ENCODE results near the gene SPOP. TPM values are rescaled to one million over a fixed set of nuclear protein-coding genes. Genes with fewer than 3 reads are reported as not detected.

The SPOP gene
- total RNA-seq, 1 donor from 2014 or later, result 50.1 TPM

- Mint-ChIP-seq H3K4me1 (ENCODE audit: low read depth) (peaks cover 29% of the 10 kb centered on the region), H3K36me3 (ENCODE audit: low read depth) (peaks cover 48% of the 10 kb centered on the region), H3K27me3 (ENCODE audit: low read depth) (no peaks in the 10 kb centered on the region), H3K9me3 (no peaks in the 10 kb centered on the region), H3K27ac (peak within 1 kb of the TSS; percentile 96), H3K4me3 (ENCODE audit: low read depth) (peak within 1 kb of the TSS; percentile 88)
- intact Hi-C loops (cut with micrococcal nuclease), result loop anchor here (1.0 to 2.0 kb wide), 5 partner anchors 12 to 293 kb away; partner anchors contain the start of genes KAT7 and PHB1
- DNase-seq (ENCODE audit: low spot score), result peak; percentile 98
These were observed 30.0 kb upstream of the SPOP start, which contains the start of gene SLC35B1 for GRCh38 chr17:49707608-49708514. TSS of gene SLC35B1 (minus strand) at chr17:49707964. CDS start at chr17:49707833, 131 bp downstream.

GRCh38 chr17:49707246-49707607 is 29.3 kb upstream of the SPOP start:
- intact Hi-C loops (cut with micrococcal nuclease), result loop anchor here (2.0 kb wide), 1 partner anchor 292 kb away; the partner anchor contains the start of gene PHB1
- H3K9me3 Mint-ChIP-seq, result no peaks in the 10 kb centered on the region
- H3K36me3 Mint-ChIP-seq (ENCODE audit: low read depth), result peaks cover 51% of the 10 kb centered on the region
- H3K4me1 Mint-ChIP-seq (ENCODE audit: low read depth), result peaks cover 29% of the 10 kb centered on the region
- peak overlapping the region; percentile 96 for H3K27ac Mint-ChIP-seq
- DNase-seq (ENCODE audit: low spot score), result peak; percentile 27
- H3K4me3 Mint-ChIP-seq (ENCODE audit: low read depth), result peak overlapping the region; percentile 88
- no peaks in the 10 kb centered on the region for H3K27me3 Mint-ChIP-seq (ENCODE audit: low read depth)

GRCh38 chr17:49705254-49705653 is 27.4 kb upstream of the SPOP start:
- Mint-ChIP-seq H3K4me1 (ENCODE audit: low read depth) (peaks cover 29% of the 10 kb centered on the region), H3K9me3 (no peaks in the 10 kb centered on the region), H3K27me3 (ENCODE audit: low read depth) (no peaks in the 10 kb centered on the region), H3K36me3 (ENCODE audit: low read depth) (peaks cover 55% of the 10 kb centered on the region), H3K4me3 (ENCODE audit: low read depth) (peak overlapping the region; percentile 62), H3K27ac (peak overlapping the region; percentile 27)
- DNase-seq (ENCODE audit: low spot score), result no peak
- intact Hi-C loops (cut with micrococcal nuclease), result no loop called here

GRCh38 chr17:49703557-49704277 is 25.8 kb upstream of the SPOP start:
- intact Hi-C loops (cut with micrococcal nuclease), result no loop called here
- H3K4me1 Mint-ChIP-seq (ENCODE audit: low read depth), result peaks cover 24% of the 10 kb centered on the region

GRCh38 chr17:49700960-49701359 is 23.1 kb upstream of the SPOP start:
- peaks cover 56% of the 10 kb centered on the region for H3K36me3 Mint-ChIP-seq (ENCODE audit: low read depth)

More at GRCh38 chr17:49703557-49704277, 25.8 kb upstream of the SPOP start:
- H3K27ac Mint-ChIP-seq, result no peak overlapping the region
- no peak for DNase-seq (ENCODE audit: low spot score)
- no peaks in the 10 kb centered on the region for H3K9me3 Mint-ChIP-seq
- no peak overlapping the region for H3K4me3 Mint-ChIP-seq (ENCODE audit: low read depth)
- no peaks in the 10 kb centered on the region for H3K27me3 Mint-ChIP-seq (ENCODE audit: low read depth)
- peaks cover 66% of the 10 kb centered on the region for H3K36me3 Mint-ChIP-seq (ENCODE audit: low read depth)

GRCh38 chr17:49699966-49700575 is 22.2 kb upstream of the SPOP start:
- no peak for DNase-seq (ENCODE audit: low spot score)

More at GRCh38 chr17:49700960-49701359, 23.1 kb upstream of the SPOP start:
- intact Hi-C loops (cut with micrococcal nuclease), result no loop called here
- H3K9me3 Mint-ChIP-seq, result no peaks in the 10 kb centered on the region
- H3K27ac Mint-ChIP-seq, result peak overlapping the region; percentile 21
- H3K4me1 Mint-ChIP-seq (ENCODE audit: low read depth), result peaks cover 18% of the 10 kb centered on the region
- DNase-seq (ENCODE audit: low spot score), result no peak
- H3K27me3 Mint-ChIP-seq (ENCODE audit: low read depth), result no peaks in the 10 kb centered on the region
- no peak overlapping the region for H3K4me3 Mint-ChIP-seq (ENCODE audit: low read depth)

GRCh38 chr17:49698005-49698404 is 20.1 kb upstream of the SPOP start:
- H3K4me3 Mint-ChIP-seq (ENCODE audit: low read depth), result no peak overlapping the region
- H3K9me3 Mint-ChIP-seq, result no peaks in the 10 kb centered on the region
- H3K4me1 Mint-ChIP-seq (ENCODE audit: low read depth), result peaks cover 20% of the 10 kb centered on the region
- no peaks in the 10 kb centered on the region for H3K27me3 Mint-ChIP-seq (ENCODE audit: low read depth)
- H3K36me3 Mint-ChIP-seq (ENCODE audit: low read depth), result peaks cover 30% of the 10 kb centered on the region
- intact Hi-C loops (cut with micrococcal nuclease), result loop anchor here (5.0 kb wide), 2 partner anchors 51 to 154 kb away; no protein-coding TSS in a partner anchor
- no peak overlapping the region for H3K27ac Mint-ChIP-seq
- DNase-seq (ENCODE audit: low spot score), result no peak

More at GRCh38 chr17:49699966-49700575, 22.2 kb upstream of the SPOP start:
- no peaks in the 10 kb centered on the region for H3K9me3 Mint-ChIP-seq
- no peak overlapping the region for H3K4me3 Mint-ChIP-seq (ENCODE audit: low read depth)
- no peaks in the 10 kb centered on the region for H3K27me3 Mint-ChIP-seq (ENCODE audit: low read depth)
- peaks cover 48% of the 10 kb centered on the region for H3K36me3 Mint-ChIP-seq (ENCODE audit: low read depth)
- peaks cover 19% of the 10 kb centered on the region for H3K4me1 Mint-ChIP-seq (ENCODE audit: low read depth)
- H3K27ac Mint-ChIP-seq, result no peak overlapping the region
- intact Hi-C loops (cut with micrococcal nuclease), result loop anchor here (5.0 kb wide), 2 partner anchors 53 to 152 kb away; no protein-coding TSS in a partner anchor

- Mint-ChIP-seq H3K4me1 (ENCODE audit: low read depth) (peaks cover 20% of the 10 kb centered on the region), H3K36me3 (ENCODE audit: low read depth) (peaks cover 20% of the 10 kb centered on the region), H3K9me3 (no peaks in the 10 kb centered on the region), H3K4me3 (ENCODE audit: low read depth) (peak overlapping the region; percentile 26), H3K27me3 (ENCODE audit: low read depth) (no peaks in the 10 kb centered on the region), H3K27ac (peak overlapping the region; percentile 88)
- intact Hi-C loops (cut with micrococcal nuclease), result loop anchor here (1.0 to 5.0 kb wide), 6 partner anchors 12 to 281 kb away; no protein-coding TSS in a partner anchor
- peak; percentile 53 for DNase-seq (ENCODE audit: low spot score)
These were observed 18.4 kb upstream of the SPOP start for GRCh38 chr17:49696233-49696761.

GRCh38 chr17:49695698-49696232 is 17.9 kb upstream of the SPOP start:
- Mint-ChIP-seq H3K27me3 (ENCODE audit: low read depth) (no peaks in the 10 kb centered on the region), H3K4me3 (ENCODE audit: low read depth) (peak overlapping the region; percentile 26), H3K9me3 (no peaks in the 10 kb centered on the region), H3K4me1 (ENCODE audit: low read depth) (peaks cover 22% of the 10 kb centered on the region), H3K27ac (peak overlapping the region; percentile 88), H3K36me3 (ENCODE audit: low read depth) (peaks cover 15% of the 10 kb centered on the region)
- no peak for DNase-seq (ENCODE audit: low spot score)
- intact Hi-C loops (cut with micrococcal nuclease), result loop anchor here (1.0 to 5.0 kb wide), 6 partner anchors 13 to 280 kb away; no protein-coding TSS in a partner anchor

- H3K27me3 Mint-ChIP-seq (ENCODE audit: low read depth), result no peaks in the 10 kb centered on the region
- no peaks in the 10 kb centered on the region for H3K9me3 Mint-ChIP-seq
- peaks cover 9% of the 10 kb centered on the region for H3K36me3 Mint-ChIP-seq (ENCODE audit: low read depth)
- DNase-seq (ENCODE audit: low spot score), result peak; percentile 46
- no peak overlapping the region for H3K4me3 Mint-ChIP-seq (ENCODE audit: low read depth)
- H3K27ac Mint-ChIP-seq, result peak overlapping the region; percentile 88
- peaks cover 22% of the 10 kb centered on the region for H3K4me1 Mint-ChIP-seq (ENCODE audit: low read depth)
- intact Hi-C loops (cut with micrococcal nuclease), result loop anchor here (5.0 kb wide), 2 partner anchors 48 to 157 kb away; no protein-coding TSS in a partner anchor
These were observed 17.2 kb upstream of the SPOP start for GRCh38 chr17:49694847-49695697.

GRCh38 chr17:49692751-49693150 is 14.9 kb upstream of the SPOP start:
- Mint-ChIP-seq H3K27me3 (ENCODE audit: low read depth) (no peaks in the 10 kb centered on the region), H3K27ac (no peak overlapping the region), H3K9me3 (peaks cover 5% of the 10 kb centered on the region), H3K36me3 (ENCODE audit: low read depth) (peaks cover 5% of the 10 kb centered on the region), H3K4me1 (ENCODE audit: low read depth) (peaks cover 31% of the 10 kb centered on the region), H3K4me3 (ENCODE audit: low read depth) (no peak overlapping the region)
- intact Hi-C loops (cut with micrococcal nuclease), result no loop called here
- DNase-seq (ENCODE audit: low spot score), result no peak

Measured in activated T-helper 2 cell treated with anti-CD3 and anti-CD28 coated beads, Interferon-gamma antibody, Interleukin-2, Interleukin-4, amounts not matched to agents 10 μg/mL and 5 μg/mL and 100 μg/mL, durations not matched to agents 14 hours and 24 hours and 36 hours (primary cell).